H9 (cell line): ENCODE results near the gene BORA. TPM values are rescaled to one million over a fixed set of nuclear protein-coding genes. Genes with fewer than 3 reads are reported as not detected.

Experiments used
- DNase-seq: peaks from one replicate; pipeline ENCODE4 v3.0.0-alpha.2; 2017
- H2AFZ ChIP-seq: one replicate; pipeline ENCODE4 v1.6.1; 2013; ENCODE audit warnings: mild to moderate bottlenecking, low read length, control low read depth, moderate library complexity
- H2AK5ac ChIP-seq: 2 replicates; pipeline ENCODE4 v1.6.1; 2013; ENCODE audit warnings: low read length, control low read depth, mixed read lengths; ENCODE audit not compliant: insufficient read length
- H2BK120ac ChIP-seq: one replicate; pipeline ENCODE4 v1.6.1; 2013; ENCODE audit warnings: low read depth, mild to moderate bottlenecking, low read length, control low read depth, inconsistent platforms; ENCODE audit not compliant: poor library complexity, severe bottlenecking
- H2BK12ac ChIP-seq: 2 replicates; pipeline ENCODE4 v1.6.1; 2013; ENCODE audit warnings: low read length, control low read depth, mixed read lengths, low read depth; ENCODE audit not compliant: insufficient read length
- H2BK15ac ChIP-seq: 2 replicates; pipeline ENCODE4 v1.6.1; 2013; ENCODE audit warnings: low read depth, low read length, control low read depth
- H2BK20ac ChIP-seq: one replicate; pipeline ENCODE4 v1.6.1; 2013; ENCODE audit warnings: low read depth, mild to moderate bottlenecking, low read length, control low read depth, inconsistent platforms; ENCODE audit not compliant: poor library complexity, severe bottlenecking
- H2BK5ac ChIP-seq: 2 replicates; pipeline ENCODE4 v1.6.1; 2013; ENCODE audit warnings: low read length, control low read depth, mixed read lengths; ENCODE audit not compliant: insufficient read length
- H3K14ac ChIP-seq: 2 replicates; pipeline ENCODE4 v1.6.1; 2013; ENCODE audit warnings: low read length, control low read depth; ENCODE audit not compliant: insufficient read depth
- H3K18ac ChIP-seq: 2 replicates; pipeline ENCODE4 v1.6.1; 2013; ENCODE audit warnings: low read depth, mild to moderate bottlenecking, mixed read lengths, low read length, control low read depth; ENCODE audit not compliant: insufficient read length
- H3K23ac ChIP-seq: 2 replicates; pipeline ENCODE4 v1.6.1; 2013; ENCODE audit warnings: low read length, control low read depth, mixed read lengths, low read depth; ENCODE audit not compliant: insufficient read length
- H3K23me2 ChIP-seq: 2 replicates; pipeline ENCODE4 v1.6.1; 2013; ENCODE audit warnings: low read depth, mild to moderate bottlenecking, mixed read lengths, low read length, control low read depth; ENCODE audit not compliant: insufficient read length, poor library complexity, severe bottlenecking
- H3K27ac ChIP-seq: 2 replicates; pipeline ENCODE4 v1.5.1; 2013; ENCODE audit warnings: low read length, control low read depth, mixed read lengths, low read depth; ENCODE audit not compliant: insufficient read length
- H3K27me3 ChIP-seq: 2 replicates; pipeline ENCODE4 v1.6.1; 2013; ENCODE audit warnings: low read length, control low read depth, inconsistent platforms; ENCODE audit not compliant: insufficient read depth
- H3K4ac ChIP-seq: 2 replicates; pipeline ENCODE4 v1.6.1; 2013; ENCODE audit warnings: low read depth, mild to moderate bottlenecking, control low read depth, inconsistent platforms, low read length, moderate library complexity
- H3K4me1 ChIP-seq: 2 replicates; pipeline ENCODE4 v1.6.1; 2013; ENCODE audit warnings: low read length, control low read depth, inconsistent platforms; ENCODE audit not compliant: insufficient read depth
- H3K4me2 ChIP-seq: 2 replicates; pipeline ENCODE4 v1.6.1; 2013; ENCODE audit warnings: low read length, control low read depth, mixed read lengths; ENCODE audit not compliant: insufficient read length, insufficient read depth
- H3K56ac ChIP-seq: 2 replicates; pipeline ENCODE4 v1.6.1; 2013; ENCODE audit warnings: low read depth, mild to moderate bottlenecking, mixed read lengths, low read length, control low read depth; ENCODE audit not compliant: insufficient read length
- H3K79me1 ChIP-seq: 2 replicates; pipeline ENCODE4 v1.6.1; 2013; ENCODE audit warnings: low read depth, mild to moderate bottlenecking, moderate library complexity, low read length, control low read depth, inconsistent platforms; ENCODE audit not compliant: insufficient read depth, poor library complexity, severe bottlenecking
- H3K79me2 ChIP-seq: 2 replicates; pipeline ENCODE4 v1.6.1; 2013; ENCODE audit warnings: low read length, control low read depth, inconsistent platforms; ENCODE audit not compliant: insufficient read depth
- H3K9ac ChIP-seq: 2 replicates; pipeline ENCODE4 v1.6.1; 2013; ENCODE audit warnings: low read length, control low read depth, mixed read lengths; ENCODE audit not compliant: insufficient read length; ENCODE audit errors: extremely low read depth
- H3K9me3 ChIP-seq: one replicate; pipeline ENCODE4 v1.6.1; 2013; ENCODE audit warnings: low read depth, low read length, inconsistent platforms; ENCODE audit not compliant: control insufficient read depth
- H3T11ph ChIP-seq: one replicate; pipeline ENCODE4 v1.6.1; 2013; ENCODE audit warnings: mild to moderate bottlenecking, low read length, control low read depth, inconsistent platforms
- H4K20me1 ChIP-seq: one replicate; pipeline ENCODE4 v1.6.1; 2013; ENCODE audit not compliant: control insufficient read depth, insufficient read length, insufficient read depth
- H4K5ac ChIP-seq: 2 replicates; pipeline ENCODE4 v1.6.1; 2013; ENCODE audit warnings: low read depth, mild to moderate bottlenecking, mixed read lengths, low read length, control low read depth; ENCODE audit not compliant: insufficient read length
- H4K8ac ChIP-seq: replicated peaks from 2 replicates; pipeline ENCODE4 v1.6.1; 2013; ENCODE audit warnings: low read length, control low read depth, mixed read lengths, low read depth; ENCODE audit not compliant: insufficient read length
- H4K91ac ChIP-seq: 2 replicates; pipeline ENCODE4 v1.6.1; 2013; ENCODE audit warnings: low read depth, mild to moderate bottlenecking, moderate library complexity, mixed read lengths, low read length, control low read depth; ENCODE audit not compliant: insufficient read length
- H3K27ac Mint-ChIP-seq, 3 experiments: 2 replicates in 2 of 3; 3 replicates in 1 of 3; pipeline ENCODE4 v1.8.0; 2020 to 2021; ENCODE audit warnings: mixed read lengths in 3 of 3, mild to moderate bottlenecking in 1 of 3, moderate library complexity in 1 of 3
- H3K27me3 Mint-ChIP-seq: 2 replicates; pipeline ENCODE4 v1.8.0; 2021; ENCODE audit warnings: low read depth, mild to moderate bottlenecking, moderate library complexity, mixed read lengths
- H3K36me3 Mint-ChIP-seq, 3 experiments: 2 replicates in 2 of 3; 3 replicates in 1 of 3; pipeline ENCODE4 v1.8.0; 2020 to 2021; ENCODE audit warnings: low read depth in 3 of 3, mixed read lengths in 3 of 3; ENCODE audit not compliant: insufficient read depth in 1 of 3
- H3K4me1 Mint-ChIP-seq, 2 experiments: 2 replicates each; pipeline ENCODE4 v1.8.0; 2020; ENCODE audit warnings: mixed read lengths in 2 of 2
- H3K4me3 Mint-ChIP-seq, 2 experiments: 2 replicates in 1 of 2; 3 replicates in 1 of 2; pipeline ENCODE4 v1.8.0; 2020 to 2021; ENCODE audit warnings: mild to moderate bottlenecking in 2 of 2, mixed read lengths in 2 of 2, moderate library complexity in 1 of 2
- H3K9me3 Mint-ChIP-seq, 2 experiments: 2 replicates in 1 of 2; 3 replicates in 1 of 2; pipeline ENCODE4 v1.8.0; 2020; ENCODE audit warnings: mild to moderate bottlenecking in 2 of 2, mixed read lengths in 2 of 2, moderate library complexity in 1 of 2
- CTCF ChIP-seq: fragments of 200-600 bp; sonication (generic); conservative IDR thresholded peaks from 3 replicates; pipeline ENCODE4 v1.8.0; 2021; ENCODE audit warnings: antibody characterized with exemption, mild to moderate bottlenecking
- WGBS: extraction: QIAGEN DNeasy Blood & Tissue Kit; methylation state at CpG from one replicate; pipeline ENCODE4 v1.1.7; 2013; ENCODE audit warnings: missing lambda C conversion rate, low lambda C conversion rate, mixed read lengths; ENCODE audit not compliant: insufficient read length; ENCODE audit errors: extremely low coverage; 5-methylcytosine and 5-hydroxymethylcytosine counted together
- total RNA-seq: library from RNA; stranded (reverse); gene quantifications from 2 replicates; pipeline ENCODE4 v1.2.1, GENCODE V29; 2021

BORA gene
- total RNA-seq, 1 experiment from 2014 or later: 16.5 TPM

DNA sequence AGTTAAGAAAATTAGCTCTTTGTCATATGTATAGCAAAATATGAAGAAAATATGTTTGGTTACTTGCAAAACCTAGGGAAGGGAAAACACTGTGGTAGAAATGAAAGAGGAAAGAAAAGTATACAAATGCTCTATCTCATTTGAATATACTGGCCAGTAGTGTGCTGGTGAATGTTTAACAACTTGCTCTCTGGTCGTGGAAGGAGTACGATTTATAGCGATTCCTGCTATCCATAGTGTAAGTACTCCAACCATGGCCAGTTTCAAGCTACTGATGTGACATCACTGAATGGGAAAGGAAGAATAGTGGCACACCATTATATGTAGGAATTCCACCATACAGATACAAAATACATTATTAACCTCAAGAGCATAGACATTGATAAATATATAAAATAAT, 9.3 kb downstream of the BORA start:
- peaks cover 12 to 52% (median 52%) of the 10 kb centered on the region in 3 experiments; a peak in 6 of 7 replicates for H3K36me3 Mint-ChIP-seq
- H2BK120ac ChIP-seq: no peak overlapping the region
- no peak overlapping the region for H3K23ac ChIP-seq
- H3K27ac ChIP-seq: no peak overlapping the region
- no peak overlapping the region for H2BK12ac ChIP-seq
- H3K27me3 ChIP-seq: no peaks in the 10 kb centered on the region
- no peak overlapping the region for H3K4me2 ChIP-seq
- H3K9me3 ChIP-seq: no peaks in the 10 kb centered on the region
- H3K79me2 ChIP-seq: no peaks in the 10 kb centered on the region
- H3K27ac Mint-ChIP-seq: no peak overlapping the region
- no peak overlapping the region for H3K4ac ChIP-seq
- H3K27me3 Mint-ChIP-seq: no peaks in the 10 kb centered on the region
- H4K91ac ChIP-seq: no peak overlapping the region
- no peaks in the 10 kb centered on the region for H3K23me2 ChIP-seq
- H3K4me1 ChIP-seq: no peaks in the 10 kb centered on the region
- no peaks in the 10 kb centered on the region for H4K20me1 ChIP-seq
- no peak overlapping the region for H4K8ac ChIP-seq
- H3K9me3 Mint-ChIP-seq: no peaks in the 10 kb centered on the region
- H2BK5ac ChIP-seq: no peak overlapping the region
- no peak for DNase-seq
- no CpG with 5 or more reads among the region's 3 CpGs for WGBS
- H2BK15ac ChIP-seq: no peak overlapping the region
- no peak overlapping the region for H3T11ph ChIP-seq
- no peak for TF ChIP-seq CTCF
- H2BK20ac ChIP-seq: no peak overlapping the region
- H3K79me1 ChIP-seq: no peaks in the 10 kb centered on the region
- no peak overlapping the region for H3K18ac ChIP-seq
- no peak overlapping the region for H2AFZ ChIP-seq
- H3K56ac ChIP-seq: no peak overlapping the region
- H2AK5ac ChIP-seq: no peak overlapping the region
- H3K4me1 Mint-ChIP-seq: no peaks in the 10 kb centered on the region
- H3K14ac ChIP-seq: no peak overlapping the region
- H3K9ac ChIP-seq: no peak overlapping the region
- no peak overlapping the region for H4K5ac ChIP-seq
- no peak overlapping the region for H3K4me3 Mint-ChIP-seq
